ENCODE measurements around the gene MAD2L2. TPM values are rescaled to one million over a fixed set of nuclear protein-coding genes. Genes with fewer than 3 reads are reported as not detected.
A peak's percentile ranks its signal among the peaks of the same experiment; 100 is the strongest.

MAD2L2 gene
- total and polyA plus RNA-seq, 7 donors = 25.9 to 61.8 (median 39.0) TPM

DNA sequence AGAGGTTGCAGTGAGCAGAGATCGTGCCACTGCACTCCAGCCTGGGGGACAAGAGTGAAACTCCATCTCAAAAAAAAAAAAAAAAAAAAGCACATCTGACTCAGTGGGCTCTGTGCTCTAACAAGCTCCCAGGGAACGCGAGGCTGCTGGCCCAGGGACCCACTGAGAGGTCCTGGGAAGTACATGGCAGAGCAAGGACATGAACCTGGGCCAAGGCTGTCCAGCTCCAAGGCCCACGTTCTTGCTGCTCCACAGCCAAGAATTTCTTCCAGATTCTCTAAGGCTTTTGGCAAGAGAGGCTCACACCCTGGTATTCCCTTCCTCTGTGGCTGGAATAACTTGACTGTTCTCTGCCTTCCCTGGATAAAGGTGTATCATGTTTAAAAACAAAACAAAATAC, 39.6 kb upstream of the MAD2L2 start:
- intact Hi-C loops (cut with DNase I) = no loop called here
- Histone ChIP-seq H3K9me3 (no peaks in the 10 kb centered on the region), H3K36me3 (ENCODE audit: insufficient read depth in 1 of 2, low read depth in 1 of 2) (no peaks in the 10 kb centered on the region), H3K27ac (no peak overlapping the region), H3K4me1 (peaks cover 7% of the 10 kb centered on the region), H3K4me3 (no peak overlapping the region), H3K27me3 (ENCODE audit: insufficient read depth in 3 of 3, low read length in 2 of 3) (peaks cover 0 to 4% (median 0%) of the 10 kb centered on the region in 3 donors)
- TF ChIP-seq, protein P1, sequence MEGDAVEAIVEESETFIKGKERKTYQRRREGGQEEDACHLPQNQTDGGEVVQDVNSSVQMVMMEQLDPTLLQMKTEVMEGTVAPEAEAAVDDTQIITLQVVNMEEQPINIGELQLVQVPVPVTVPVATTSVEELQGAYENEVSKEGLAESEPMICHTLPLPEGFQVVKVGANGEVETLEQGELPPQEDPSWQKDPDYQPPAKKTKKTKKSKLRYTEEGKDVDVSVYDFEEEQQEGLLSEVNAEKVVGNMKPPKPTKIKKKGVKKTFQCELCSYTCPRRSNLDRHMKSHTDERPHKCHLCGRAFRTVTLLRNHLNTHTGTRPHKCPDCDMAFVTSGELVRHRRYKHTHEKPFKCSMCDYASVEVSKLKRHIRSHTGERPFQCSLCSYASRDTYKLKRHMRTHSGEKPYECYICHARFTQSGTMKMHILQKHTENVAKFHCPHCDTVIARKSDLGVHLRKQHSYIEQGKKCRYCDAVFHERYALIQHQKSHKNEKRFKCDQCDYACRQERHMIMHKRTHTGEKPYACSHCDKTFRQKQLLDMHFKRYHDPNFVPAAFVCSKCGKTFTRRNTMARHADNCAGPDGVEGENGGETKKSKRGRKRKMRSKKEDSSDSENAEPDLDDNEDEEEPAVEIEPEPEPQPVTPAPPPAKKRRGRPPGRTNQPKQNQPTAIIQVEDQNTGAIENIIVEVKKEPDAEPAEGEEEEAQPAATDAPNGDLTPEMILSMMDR (IDR thresholded peaks at IDR 0.05) = no peak
- DNase-seq (no peak), ATAC-seq (peak in 1 of 4 donors; percentile 29)
- 33 to 44% (median 40%) methylated on average over 4 of the region's 4 CpGs for WGBS, 3 donors

DNA sequence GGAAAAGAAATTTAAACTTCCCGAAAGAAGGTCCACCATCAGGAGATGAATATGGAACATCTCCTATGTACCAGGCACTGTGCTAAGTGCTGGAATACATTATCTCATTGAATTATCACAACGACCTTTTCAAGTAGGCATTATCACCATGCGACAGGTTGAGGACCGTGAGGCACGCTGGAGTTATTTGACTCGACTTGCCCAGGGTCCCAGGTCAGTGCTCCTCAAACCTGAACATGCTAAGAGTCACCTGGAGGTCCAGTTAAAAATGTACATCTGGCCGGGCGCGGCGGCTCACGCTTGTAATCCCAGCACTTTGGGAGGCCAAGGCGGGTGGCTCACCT, 39.1 kb upstream of the MAD2L2 start:
- peak in 2 of 4 donors; percentile 18 to 33 for ATAC-seq
- intact Hi-C loops (cut with DNase I) = no loop called here
- H3K4me3 ChIP-seq = peak overlapping the region; percentile 37
- H3K27me3 ChIP-seq (ENCODE audit: insufficient read depth in 3 of 3, low read length in 2 of 3) = peaks cover 0 to 4% (median 0%) of the 10 kb centered on the region in 3 donors
- no peaks in the 10 kb centered on the region for H3K36me3 ChIP-seq (ENCODE audit: insufficient read depth in 1 of 2, low read depth in 1 of 2)
- no peak for DNase-seq
- no peaks in the 10 kb centered on the region for H3K9me3 ChIP-seq
- peaks cover 7% of the 10 kb centered on the region for H3K4me1 ChIP-seq
- no peak overlapping the region for H3K27ac ChIP-seq
- whole genome bisulfite sequencing, 3 donors = 70 to 75% (median 75%) methylated on average over 12 of the region's 12 CpGs
- TF ChIP-seq, protein P1 (IDR thresholded peaks at IDR 0.05) = no peak

DNA sequence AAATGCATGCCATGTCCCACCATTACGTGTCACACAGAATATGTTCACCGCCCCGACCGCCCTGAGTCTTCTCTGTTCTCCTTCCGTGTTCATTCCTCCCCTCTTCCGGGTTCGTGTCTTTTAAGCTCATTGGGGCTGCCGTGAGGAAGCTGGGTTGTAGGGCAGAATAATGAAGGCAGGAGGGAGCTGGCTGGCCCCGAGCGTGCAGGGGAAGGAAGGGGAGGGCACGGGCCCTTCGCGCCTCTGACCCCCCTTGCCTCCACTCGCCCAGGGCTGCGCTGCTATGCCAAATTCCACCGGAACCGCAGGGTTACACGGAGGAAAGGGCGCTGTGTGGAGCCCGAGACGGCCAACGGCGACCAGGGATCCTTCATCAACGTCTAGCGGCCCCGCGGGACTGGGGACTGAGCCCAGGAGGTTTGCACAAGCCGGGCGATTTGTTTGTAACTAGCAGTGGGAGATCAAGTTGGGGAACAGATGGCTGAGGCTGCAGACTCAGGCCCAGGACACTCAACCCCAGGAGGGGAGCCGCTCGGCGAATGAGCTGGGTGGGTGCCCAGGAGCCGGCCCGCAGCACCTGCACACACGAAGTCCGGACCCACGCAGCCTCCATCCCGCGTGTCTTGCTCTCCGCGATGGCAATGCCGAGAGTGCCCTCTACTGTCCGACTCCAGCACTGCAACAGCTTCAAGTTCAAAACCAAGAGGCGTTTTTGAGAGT, 38.5 kb upstream of the MAD2L2 start:
- peak; percentile 78 to 92 (median 84) for ATAC-seq
- peak overlapping the region; percentile 37 for H3K4me3 ChIP-seq
- 10 to 11% (median 11%) methylated on average over 44 of the region's 44 CpGs for WGBS, 3 donors
- intact Hi-C loops (cut with DNase I) = loop anchor here (5.0 kb wide), 2 partner anchors 42 to 67 kb away; partner anchors contain the start of genes FBXO2 (in 1 of the 2) and FBXO44 (in 1 of the 2)
- no peaks in the 10 kb centered on the region for H3K9me3 ChIP-seq
- H3K4me1 ChIP-seq = peaks cover 7% of the 10 kb centered on the region
- peaks cover 0 to 4% (median 0%) of the 10 kb centered on the region in 3 donors for H3K27me3 ChIP-seq (ENCODE audit: insufficient read depth in 3 of 3, low read length in 2 of 3)
- TF ChIP-seq, protein P1 (IDR thresholded peaks at IDR 0.05) = peak; percentile 93
- no peak overlapping the region for H3K27ac ChIP-seq
- DNase-seq = peak; percentile 83 to 89
- H3K36me3 ChIP-seq (ENCODE audit: insufficient read depth in 1 of 2, low read depth in 1 of 2) = no peaks in the 10 kb centered on the region

DNA sequence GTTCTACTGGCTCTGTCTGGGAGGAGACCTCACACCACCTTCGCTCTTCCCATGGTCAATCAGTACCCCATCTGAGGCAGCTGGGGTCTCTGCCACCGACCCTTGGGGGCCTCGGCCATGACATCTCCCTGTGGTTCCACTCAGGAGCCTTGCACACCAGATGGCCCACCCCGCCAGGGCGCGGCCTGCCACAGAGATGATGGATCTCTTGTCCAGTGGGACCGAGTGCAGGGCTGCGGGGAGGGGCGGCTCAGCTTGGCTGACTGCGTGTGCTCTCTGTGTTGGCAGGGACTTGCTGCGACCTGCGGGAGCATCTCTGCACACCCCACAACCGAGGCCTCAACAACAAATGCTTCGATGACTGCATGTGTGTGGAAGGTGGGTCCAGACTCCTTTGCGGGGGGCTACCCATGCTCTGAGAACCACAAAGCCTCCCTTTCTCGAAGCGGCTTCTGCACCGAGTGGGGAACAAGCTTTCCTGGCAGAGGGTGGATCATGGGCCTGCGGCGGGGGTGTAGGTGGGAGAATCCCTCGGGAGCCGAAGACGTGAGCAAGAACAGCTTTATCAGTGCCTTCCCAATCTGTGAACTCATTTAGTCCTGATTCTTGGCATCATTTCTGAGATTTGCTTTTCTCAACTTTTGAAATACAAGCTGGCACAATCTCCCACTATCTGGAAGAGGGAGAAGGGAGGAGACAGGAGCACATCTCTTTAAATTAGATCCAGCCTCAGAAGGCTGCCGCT, 34.1 kb upstream of the MAD2L2 start:
- Histone ChIP-seq H3K4me1 (peaks cover 6% of the 10 kb centered on the region), H3K27ac (no peak overlapping the region), H3K27me3 (ENCODE audit: insufficient read depth in 3 of 3, low read length in 2 of 3) (peaks cover 0 to 9% (median 2%) of the 10 kb centered on the region in 3 donors), H3K36me3 (ENCODE audit: insufficient read depth in 1 of 2, low read depth in 1 of 2) (no peaks in the 10 kb centered on the region), H3K4me3 (no peak overlapping the region), H3K9me3 (no peaks in the 10 kb centered on the region)
- TF ChIP-seq, protein P1 (IDR thresholded peaks at IDR 0.05) = no peak
- ATAC-seq (no peak), DNase-seq (no peak)
- intact Hi-C loops (cut with DNase I) = loop anchor here (2.0 to 5.0 kb wide), 3 partner anchors 38 to 63 kb away; partner anchors contain the start of genes FBXO2 (in 1 of the 2) and FBXO44 (in 1 of the 2)
- 77 to 82% (median 78%) methylated on average over 24 of the region's 24 CpGs for WGBS, 3 donors
